Liver (tissue), 9 donors: ENCODE data around the gene EMC6. TPM values are rescaled to one million over a fixed set of nuclear protein-coding genes. Genes with fewer than 3 reads are reported as not detected.
A peak's percentile ranks its signal among the peaks of the same experiment; 100 is the strongest.

ENCODE experiments used
- DNase-seq: peaks from one replicate; pipeline ENCODE4 v3.0.0-alpha.2; 2017; ENCODE audit warnings: low spot score
- H3K27ac ChIP-seq, 2 donors: one replicate each; pipeline ENCODE4 v1.7.0; 2013; ENCODE audit warnings: inconsistent platforms in 2 of 2, low read length in 2 of 2, control low read depth in 1 of 2, low read depth in 1 of 2, mild to moderate bottlenecking in 1 of 2
- H3K27me3 ChIP-seq, 4 donors: one replicate each; pipeline versions ENCODE4 v1.6.1 to v1.7.0; 2013; ENCODE audit warnings: low read length in 3 of 4, inconsistent platforms in 1 of 4, mild to moderate bottlenecking in 1 of 4, moderate library complexity in 1 of 4; ENCODE audit not compliant: control insufficient read depth in 4 of 4, insufficient read depth in 4 of 4
- H3K36me3 ChIP-seq, 4 donors: one replicate each; pipeline versions ENCODE4 v1.6.1 to v1.7.0; 2013; ENCODE audit warnings: low read length in 3 of 4, mild to moderate bottlenecking in 3 of 4, low read depth in 1 of 4, moderate library complexity in 1 of 4; ENCODE audit not compliant: control insufficient read depth in 4 of 4, insufficient read depth in 3 of 4
- H3K4me1 ChIP-seq, 4 donors: one replicate each; pipeline versions ENCODE4 v1.6.1 to v1.7.0; 2013; ENCODE audit warnings: low read length in 3 of 4, mild to moderate bottlenecking in 3 of 4, moderate library complexity in 1 of 4; ENCODE audit not compliant: control insufficient read depth in 4 of 4, insufficient read depth in 4 of 4
- H3K4me3 ChIP-seq, 3 donors: one replicate each; pipeline versions ENCODE4 v1.6.1 to v1.7.0; 2013; ENCODE audit warnings: low read length in 3 of 3, control low read depth in 1 of 3, low read depth in 1 of 3, mild to moderate bottlenecking in 1 of 3
- H3K9ac ChIP-seq, 2 donors: one replicate each; pipeline ENCODE4 v1.7.0; 2013; ENCODE audit warnings: low read length in 2 of 2, mild to moderate bottlenecking in 2 of 2, moderate library complexity in 2 of 2, control low read depth in 1 of 2, low read depth in 1 of 2
- H3K9me3 ChIP-seq, 4 donors: one replicate each; pipeline versions ENCODE4 v1.6.1 to v1.7.0; 2013; ENCODE audit warnings: low read length in 3 of 4; ENCODE audit not compliant: control insufficient read depth in 4 of 4
- FOXA2 ChIP-seq: IDR thresholded peaks from 2 replicates; pipeline ENCODE4 v1.6.1; 2016; ENCODE audit warnings: antibody characterized with exemption
- GABPA ChIP-seq, 2 donors: IDR thresholded peaks in 1 of 2; conservative IDR thresholded peaks in 1 of 2; 2 replicates each; pipeline ENCODE4 v1.6.1; 2016; ENCODE audit warnings: antibody characterized with exemption in 2 of 2, mild to moderate bottlenecking in 1 of 2, moderate library complexity in 1 of 2
- HNF4A ChIP-seq, 2 donors: conservative IDR thresholded peaks; 2 replicates each; pipeline ENCODE4 v1.6.1; 2016; ENCODE audit warnings: antibody characterized with exemption in 2 of 2, mild to moderate bottlenecking in 2 of 2
- HNF4G ChIP-seq: IDR thresholded peaks from 2 replicates; pipeline ENCODE4 v1.6.1; 2016; ENCODE audit warnings: antibody characterized with exemption
- JUND ChIP-seq, 2 donors: IDR thresholded peaks; 2 replicates each; pipeline ENCODE4 v1.6.1; 2016; ENCODE audit warnings: antibody characterized with exemption in 2 of 2
- RXRA ChIP-seq, 2 donors: IDR thresholded peaks; 2 replicates each; pipeline ENCODE4 v1.6.1; 2017 to 2018; ENCODE audit warnings: antibody characterized with exemption in 2 of 2, mild to moderate bottlenecking in 1 of 2
- SP1 ChIP-seq: IDR thresholded peaks from 2 replicates; pipeline ENCODE4 v1.6.1; 2018; ENCODE audit warnings: antibody characterized with exemption, mild to moderate bottlenecking
- TAF1 ChIP-seq: conservative IDR thresholded peaks from 2 replicates; pipeline ENCODE4 v1.6.1; 2016; ENCODE audit warnings: antibody characterized with exemption, mild to moderate bottlenecking
- WGBS: extraction: QIAGEN DNeasy Blood & Tissue Kit; methylation state at CpG from one replicate; pipeline ENCODE4 v1.1.7; 2013; 5-methylcytosine and 5-hydroxymethylcytosine counted together
- polyA plus RNA-seq, 2 donors: library from polyadenylated mRNA; stranded (reverse) in 1 of 2; unstranded in 1 of 2; fragments of 200-250 nt in 1 of 2; fragments of >200 nt in 1 of 2; fragmentation: Nextera tagmentation in 1 of 2; extraction: Ambion mirVana in 1 of 2; gene quantifications; one replicate each; pipeline versions ENCODE4 v1.2.1 to v1.2.3, GENCODE V29; 2013 to 2015
- total RNA-seq, 2 donors: library from RNA; depleted of rRNA; stranded (reverse); fragments of >200 nt; gene quantifications; one replicate each; pipeline ENCODE4 v1.2.3, GENCODE V29; 2014
- TF ChIP-seq, protein P1 (sequence below): IDR thresholded peaks from 2 replicates; pipeline ENCODE4 v1.6.1; 2016; ENCODE audit warnings: antibody characterized with exemption, mild to moderate bottlenecking
- donor health status: healthy.
- donor health status: healthy.
- donor health status: healthy.
- donor health status: healthy.
- donor health status: healthy.

EMC6 gene
- total and polyA plus RNA-seq, 4 donors: 12.3 to 107 (median 47.6) TPM

GRCh38 chr17:3659541-3660111 is 9.0 kb upstream of the EMC6 start:
- no peak overlapping the region for H3K9ac ChIP-seq
- TF ChIP-seq TAF1 (no peak), JUND (IDR thresholded peaks at IDR 0.05) (peak in 1 of 2 donors; percentile 7), RXRA (IDR thresholded peaks at IDR 0.05) (no peak)
- peaks cover 0 to 13% (median 5%) of the 10 kb centered on the region in 4 donors for H3K36me3 ChIP-seq
- no peaks in the 10 kb centered on the region for H3K9me3 ChIP-seq
- no peak for DNase-seq
- WGBS: 68% methylated on average over 22 of the region's 22 CpGs
- no peak overlapping the region for H3K27ac ChIP-seq
- peaks cover 6 to 25% (median 7%) of the 10 kb centered on the region in 4 donors for H3K4me1 ChIP-seq
- no peaks in the 10 kb centered on the region for H3K27me3 ChIP-seq
- H3K4me3 ChIP-seq: no peak overlapping the region

DNA sequence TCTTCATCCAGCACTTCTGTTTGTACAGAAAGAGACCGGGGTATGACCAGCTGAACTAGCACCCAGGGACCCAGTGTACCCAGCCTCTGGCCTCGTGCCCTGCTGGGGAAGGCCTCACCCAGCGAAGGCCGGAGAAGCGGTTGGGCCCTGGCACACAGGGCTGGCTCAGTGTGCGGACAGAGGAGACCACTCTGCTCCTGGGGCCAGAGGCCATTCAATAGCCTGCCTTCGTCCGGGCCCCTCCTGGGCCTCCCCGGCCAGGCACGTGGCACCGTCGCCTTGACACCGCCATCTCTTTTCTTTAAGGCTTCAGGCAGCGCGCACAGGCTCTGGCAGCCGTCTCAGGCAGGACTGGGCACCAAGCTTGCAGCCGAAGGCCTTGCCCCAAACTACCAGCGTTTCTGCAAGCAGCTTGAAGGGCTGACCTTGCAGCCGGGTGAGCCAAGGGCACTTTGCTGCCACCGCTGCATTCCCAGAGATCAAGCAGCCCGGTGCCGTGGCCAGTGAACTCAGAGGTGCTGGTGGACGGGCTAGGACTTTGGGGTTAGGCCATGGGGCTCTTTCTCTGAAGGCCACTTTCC is 8.2 kb upstream of the EMC6 start:
- 69% methylated on average over 23 of the region's 23 CpGs for WGBS
- peaks cover 0 to 11% (median 5%) of the 10 kb centered on the region in 4 donors for H3K36me3 ChIP-seq
- peaks cover 6 to 25% (median 7%) of the 10 kb centered on the region in 4 donors for H3K4me1 ChIP-seq
- TF ChIP-seq SP1 (peak; percentile 48), RXRA (IDR thresholded peaks at IDR 0.05) (peak in 1 of 2 donors; percentile 71), FOXA2 (no peak), HNF4A (conservative IDR thresholded peaks at IDR 0.05) (peak; percentile 19 to 62)
- H3K9ac ChIP-seq: no peak overlapping the region
- no peaks in the 10 kb centered on the region for H3K27me3 ChIP-seq
- DNase-seq: no peak
- no peak overlapping the region for H3K4me3 ChIP-seq
- no peak overlapping the region for H3K27ac ChIP-seq
- no peaks in the 10 kb centered on the region for H3K9me3 ChIP-seq

DNA sequence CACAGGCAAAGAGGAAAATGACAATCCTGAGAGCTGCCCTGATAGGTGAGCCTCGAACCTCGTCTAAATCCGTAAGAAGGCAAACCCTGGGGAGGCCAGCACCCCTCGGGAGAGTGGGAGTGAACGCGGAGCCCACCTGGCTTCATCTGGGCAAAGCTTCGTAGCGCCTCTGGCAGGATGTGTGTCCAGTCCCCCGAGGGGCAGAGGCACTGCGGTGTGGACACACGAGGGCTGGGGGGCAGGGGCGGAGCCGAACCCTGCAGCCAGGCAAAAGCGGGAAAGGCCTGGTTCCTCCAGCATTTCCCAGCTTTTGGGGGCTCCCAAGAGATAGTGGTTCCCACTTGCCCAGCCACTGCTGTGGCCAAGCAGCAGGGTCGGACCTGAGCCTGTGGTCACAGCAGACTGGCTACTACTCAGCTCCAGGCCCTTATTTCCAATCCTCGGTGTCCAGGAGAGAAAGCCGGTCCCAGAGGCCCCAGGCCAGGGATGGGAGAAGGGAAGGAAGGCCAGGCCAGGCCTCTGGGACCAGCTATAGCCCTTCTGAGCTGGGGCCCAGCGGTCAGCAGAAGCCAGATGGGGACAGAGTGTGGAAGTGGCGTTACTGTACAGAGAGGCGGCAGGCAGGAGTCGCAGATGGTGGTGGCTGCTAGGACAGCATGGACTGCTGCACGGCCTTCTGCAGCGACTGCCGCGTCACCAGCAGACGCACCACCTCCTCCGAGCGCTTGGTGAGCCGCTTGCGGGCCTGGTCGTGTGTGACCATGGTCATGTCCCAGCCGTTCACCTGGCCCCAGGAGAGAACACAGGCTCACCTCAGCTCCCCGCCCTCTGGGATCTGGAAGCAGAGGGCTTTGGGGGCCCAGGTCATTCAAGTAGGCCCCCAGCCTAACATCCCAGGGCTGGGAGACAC is 5.3 kb upstream of the EMC6 start:
- TF ChIP-seq HNF4G (no peak), GABPA (IDR thresholded peaks at IDR 0.05 in 1 of 2, conservative IDR thresholded peaks at IDR 0.05 in 1 of 2) (no peak), JUND (IDR thresholded peaks at IDR 0.05) (no peak)
- WGBS: 93% methylated on average over 33 of the region's 33 CpGs

DNA sequence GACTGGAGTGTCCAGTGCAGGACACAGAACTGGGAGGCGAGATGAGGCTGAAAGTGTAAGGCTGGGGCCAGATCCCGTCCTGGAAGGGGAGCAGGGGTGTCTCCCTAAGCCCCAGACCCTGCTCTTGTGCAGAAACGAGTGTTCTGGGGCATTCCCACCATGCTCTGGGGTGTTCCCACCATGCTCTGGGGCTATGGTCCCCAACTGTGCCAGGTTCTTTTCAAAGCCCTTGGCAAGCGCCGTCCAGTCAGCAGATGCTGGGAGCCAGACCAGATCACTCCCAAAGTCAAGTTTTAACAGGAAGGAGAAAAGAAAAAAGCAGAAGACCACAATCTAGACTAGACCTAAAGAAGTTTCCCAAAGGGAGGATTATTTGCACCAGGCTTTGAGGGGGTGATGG is 2.8 kb upstream of the EMC6 start:
- 89% methylated on average over 5 of the region's 5 CpGs for WGBS
- TF ChIP-seq, protein P1, sequence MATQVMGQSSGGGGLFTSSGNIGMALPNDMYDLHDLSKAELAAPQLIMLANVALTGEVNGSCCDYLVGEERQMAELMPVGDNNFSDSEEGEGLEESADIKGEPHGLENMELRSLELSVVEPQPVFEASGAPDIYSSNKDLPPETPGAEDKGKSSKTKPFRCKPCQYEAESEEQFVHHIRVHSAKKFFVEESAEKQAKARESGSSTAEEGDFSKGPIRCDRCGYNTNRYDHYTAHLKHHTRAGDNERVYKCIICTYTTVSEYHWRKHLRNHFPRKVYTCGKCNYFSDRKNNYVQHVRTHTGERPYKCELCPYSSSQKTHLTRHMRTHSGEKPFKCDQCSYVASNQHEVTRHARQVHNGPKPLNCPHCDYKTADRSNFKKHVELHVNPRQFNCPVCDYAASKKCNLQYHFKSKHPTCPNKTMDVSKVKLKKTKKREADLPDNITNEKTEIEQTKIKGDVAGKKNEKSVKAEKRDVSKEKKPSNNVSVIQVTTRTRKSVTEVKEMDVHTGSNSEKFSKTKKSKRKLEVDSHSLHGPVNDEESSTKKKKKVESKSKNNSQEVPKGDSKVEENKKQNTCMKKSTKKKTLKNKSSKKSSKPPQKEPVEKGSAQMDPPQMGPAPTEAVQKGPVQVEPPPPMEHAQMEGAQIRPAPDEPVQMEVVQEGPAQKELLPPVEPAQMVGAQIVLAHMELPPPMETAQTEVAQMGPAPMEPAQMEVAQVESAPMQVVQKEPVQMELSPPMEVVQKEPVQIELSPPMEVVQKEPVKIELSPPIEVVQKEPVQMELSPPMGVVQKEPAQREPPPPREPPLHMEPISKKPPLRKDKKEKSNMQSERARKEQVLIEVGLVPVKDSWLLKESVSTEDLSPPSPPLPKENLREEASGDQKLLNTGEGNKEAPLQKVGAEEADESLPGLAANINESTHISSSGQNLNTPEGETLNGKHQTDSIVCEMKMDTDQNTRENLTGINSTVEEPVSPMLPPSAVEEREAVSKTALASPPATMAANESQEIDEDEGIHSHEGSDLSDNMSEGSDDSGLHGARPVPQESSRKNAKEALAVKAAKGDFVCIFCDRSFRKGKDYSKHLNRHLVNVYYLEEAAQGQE: no peak
- TF ChIP-seq RXRA (IDR thresholded peaks at IDR 0.05) (no peak), SP1 (no peak)
- H3K4me3 ChIP-seq: no peak overlapping the region
- H3K27me3 ChIP-seq: no peaks in the 10 kb centered on the region
- H3K27ac ChIP-seq: no peak overlapping the region
- no peaks in the 10 kb centered on the region for H3K9me3 ChIP-seq
- no peak for DNase-seq
- H3K36me3 ChIP-seq: peaks cover 0 to 7% (median 4%) of the 10 kb centered on the region in 4 donors
- H3K9ac ChIP-seq: no peak overlapping the region
- peaks cover 0 to 39% (median 30%) of the 10 kb centered on the region in 4 donors for H3K4me1 ChIP-seq

More for the DNA sequence above, 5.3 kb upstream of the EMC6 start:
- Histone ChIP-seq H3K4me3 (no peak overlapping the region), H3K27me3 (no peaks in the 10 kb centered on the region), H3K27ac (no peak overlapping the region), H3K4me1 (peaks cover 6 to 36% (median 18%) of the 10 kb centered on the region in 4 donors), H3K9ac (no peak overlapping the region), H3K9me3 (no peaks in the 10 kb centered on the region), H3K36me3 (peaks cover 0 to 7% (median 4%) of the 10 kb centered on the region in 4 donors)
- no peak for DNase-seq
